GM18873 (cell line): ENCODE data around the gene CNDP2.

ENCODE experiments used
- ATAC-seq: cut with Tn5 transposase; IDR thresholded peaks from one replicate; pipeline ENCODE4 v1.9.1; 2021; ENCODE audit warnings: mild to moderate bottlenecking, moderate library complexity, moderate number of reproducible peaks; ENCODE audit not compliant: unreplicated experiment, low FRiP score

CNDP2 gene

GRCh38 chr18:74495581-74496507 is at the start of gene CNDP2:
Gene CNDP2 (plus strand): TSS chr18:74496363. CDS start chr18:74499974, 3,611 bp downstream.
- ATAC-seq: peak; percentile 70

GRCh38 chr18:74446631-74447403 is 49.3 kb upstream of the CNDP2 start:
- ATAC-seq: no peak

GRCh38 chr18:74447404-74448152 is 48.6 kb upstream of the CNDP2 start:
- no peak for ATAC-seq

GRCh38 chr18:74450626-74451025 is 45.5 kb upstream of the CNDP2 start:
- ATAC-seq: no peak

- ATAC-seq: no peak
Observed at GRCh38 chr18:74451148-74451547, 45.0 kb upstream of the CNDP2 start.

- ATAC-seq: no peak
Observed at GRCh38 chr18:74453016-74453566, 43.1 kb upstream of the CNDP2 start.

GRCh38 chr18:74453642-74454198 is 42.4 kb upstream of the CNDP2 start:
- no peak for ATAC-seq

GRCh38 chr18:74454279-74454751 is 41.8 kb upstream of the CNDP2 start:
- ATAC-seq: no peak

- no peak for ATAC-seq
Observed at GRCh38 chr18:74455386-74455785, 40.8 kb upstream of the CNDP2 start.

- ATAC-seq: no peak
Observed at GRCh38 chr18:74456017-74456348, 40.2 kb upstream of the CNDP2 start.

- ATAC-seq: no peak
Observed at GRCh38 chr18:74456349-74457042, 39.7 kb upstream of the CNDP2 start.

GRCh38 chr18:74457043-74457724 is 39.0 kb upstream of the CNDP2 start, which contains the start of gene DIPK1C:
Gene DIPK1C (minus strand): TSS chr18:74457308. CDS start chr18:74457259, 49 bp downstream.
- ATAC-seq: no peak

- no peak for ATAC-seq
Observed at GRCh38 chr18:74457725-74458421, 38.3 kb upstream of the CNDP2 start.

- no peak for ATAC-seq
Observed at GRCh38 chr18:74459889-74460288, 36.3 kb upstream of the CNDP2 start.

GRCh38 chr18:74460825-74461224 is 35.3 kb upstream of the CNDP2 start:
- no peak for ATAC-seq

GRCh38 chr18:74463254-74463653 is 32.9 kb upstream of the CNDP2 start:
- ATAC-seq: no peak

- ATAC-seq: no peak
Observed at GRCh38 chr18:74463983-74464382, 32.2 kb upstream of the CNDP2 start.

GRCh38 chr18:74465775-74466174 is 30.4 kb upstream of the CNDP2 start:
- no peak for ATAC-seq
